Upper lobe of left lung (tissue), 6 donors: Measurements from ENCODE around the gene FAM216B. TPM values are rescaled to one million over a fixed set of nuclear protein-coding genes. Genes with fewer than 3 reads are reported as not detected.

Experiments used
- ATAC-seq, 2 donors: fragments of 200-7000 bp; cut with Tn5 transposase; one replicate each; pipeline ENCODE4 v1.9.1; 2022; ENCODE audit warnings: mild to moderate bottlenecking in 2 of 2, moderate library complexity in 2 of 2; ENCODE audit not compliant: low FRiP score in 2 of 2
- DNase-seq, 2 donors: peaks; one replicate each; pipeline ENCODE4 v3.0.0-alpha.2; 2019 to 2020
- H3K27ac ChIP-seq, 4 donors: fragments of 200-600 bp; sonication (generic); one replicate each; pipeline ENCODE4 v1.5.1; 2016 to 2019
- H3K27me3 ChIP-seq, 4 donors: fragments of 200-600 bp; sonication (generic); one replicate each; pipeline ENCODE4 v1.5.1; 2017 to 2019
- H3K36me3 ChIP-seq, 4 donors: fragments of 200-600 bp; sonication (generic); one replicate each; pipeline ENCODE4 v1.5.1; 2016 to 2019
- H3K4me1 ChIP-seq, 4 donors: fragments of 200-600 bp; sonication (generic); one replicate each; pipeline ENCODE4 v1.5.1; 2018 to 2019
- H3K4me3 ChIP-seq, 4 donors: fragments of 200-600 bp; sonication (generic); one replicate each; pipeline ENCODE4 v1.5.1; 2017 to 2019; ENCODE audit warnings: mild to moderate bottlenecking in 2 of 4, moderate library complexity in 1 of 4
- H3K9me3 ChIP-seq, 4 donors: fragments of 200-600 bp; sonication (generic); one replicate each; pipeline ENCODE4 v1.5.1; 2018 to 2019
- CTCF ChIP-seq, 6 experiments: fragments of 450-650 bp in 4 of 6; fragments of 200-600 bp in 2 of 6; sonication (generic) in 2 of 6; IDR thresholded peaks; one replicate each; pipeline ENCODE4 v1.5.1; 2016 to 2019; ENCODE audit warnings: antibody characterized with exemption in 6 of 6
- EP300 ChIP-seq, 4 donors: sonication (generic); formaldehyde crosslinking; IDR thresholded peaks; one replicate each; pipeline ENCODE4 v1.5.1; 2017; ENCODE audit warnings: antibody characterized with exemption in 4 of 4, control low read depth in 2 of 4
- POLR2A ChIP-seq, 4 donors: fragments of 450-650 bp; IDR thresholded peaks; one replicate each; pipeline ENCODE4 v1.5.1; 2016 to 2017; ENCODE audit warnings: antibody characterized with exemption in 4 of 4, mild to moderate bottlenecking in 2 of 4
- POLR2AphosphoS5 ChIP-seq, 2 donors: sonication (generic); formaldehyde crosslinking; IDR thresholded peaks; one replicate each; pipeline ENCODE4 v1.5.1; 2017; ENCODE audit warnings: antibody characterized with exemption in 2 of 2
- WGBS, 2 donors: methylation state at CpG; one replicate each; pipeline ENCODE4 v1.1.5; 2017 to 2018; 5-methylcytosine and 5-hydroxymethylcytosine counted together
- total RNA-seq, 6 donors: library from RNA; depleted of rRNA in 4 of 6; stranded (reverse); fragments of >200 nt in 4 of 6; gene quantifications; one replicate each; pipeline versions ENCODE4 v1.1.0 to v1.2.1, GENCODE V29; 2016 to 2021
- donor health status: DM: no; HTN: no; CAD: no; lungs with moderate emphysema.
- donor health status: DM: no; HTN: yes; CAD: no; lungs with severe emphysema.

Gene FAM216B
- total RNA-seq, 6 donors from 2014 or later: 0.43 to 60.5 (median 9.9) TPM

DNA sequence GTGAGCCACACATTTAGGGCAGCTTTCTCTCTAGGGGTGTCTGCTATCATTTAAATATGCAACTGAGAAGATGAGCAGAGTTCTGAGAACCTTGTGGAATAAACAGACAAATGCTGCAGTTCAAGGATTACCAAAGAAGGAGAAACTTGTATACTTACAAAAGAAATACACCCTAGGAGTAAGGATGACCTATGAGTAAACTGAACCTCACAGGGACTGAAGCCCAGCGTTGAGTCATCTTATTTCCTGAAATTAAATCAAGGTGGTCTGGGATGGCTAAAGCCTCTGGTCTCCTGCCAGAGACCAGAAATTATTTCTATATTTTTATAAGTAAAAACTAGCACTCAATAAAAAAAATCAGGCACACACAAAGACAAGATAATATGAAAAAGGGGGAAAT is 40.1 kb downstream of the FAM216B start:
- DNase-seq (no peak), ATAC-seq (peak in 1 of 2 donors; percentile 57)
- H3K4me3 ChIP-seq: no peak overlapping the region
- TF ChIP-seq POLR2A (IDR thresholded peaks at IDR 0.05): no peak
- no peak for TF ChIP-seq POLR2AphosphoS5 (IDR thresholded peaks at IDR 0.05)
- no peak for TF ChIP-seq EP300 (IDR thresholded peaks at IDR 0.05)
- no peak for TF ChIP-seq CTCF (IDR thresholded peaks at IDR 0.05)
- no peaks in the 10 kb centered on the region for H3K9me3 ChIP-seq
- no peaks in the 10 kb centered on the region for H3K36me3 ChIP-seq
- 67 to 85% methylated on average over 1 of the region's 1 CpG for WGBS, 2 donors
- H3K4me1 ChIP-seq: no peaks in the 10 kb centered on the region
- H3K27ac ChIP-seq: no peak overlapping the region
- no peaks in the 10 kb centered on the region for H3K27me3 ChIP-seq

- Histone ChIP-seq H3K4me3 (no peak overlapping the region), H3K27ac (no peak overlapping the region), H3K27me3 (no peaks in the 10 kb centered on the region), H3K4me1 (no peaks in the 10 kb centered on the region), H3K36me3 (no peaks in the 10 kb centered on the region), H3K9me3 (no peaks in the 10 kb centered on the region)
- no peak for TF ChIP-seq POLR2AphosphoS5 (IDR thresholded peaks at IDR 0.05)
- TF ChIP-seq EP300 (IDR thresholded peaks at IDR 0.05): no peak
- TF ChIP-seq CTCF (IDR thresholded peaks at IDR 0.05): no peak
- no peak for TF ChIP-seq POLR2A (IDR thresholded peaks at IDR 0.05)
- peak in 1 of 2 donors; percentile 75 for ATAC-seq
- WGBS, 2 donors: 58 to 68% methylated on average over 10 of the region's 10 CpGs
- DNase-seq: no peak
Observed at GRCh38 chr13:42832341-42833096, 51.1 kb downstream of the FAM216B start.

DNA sequence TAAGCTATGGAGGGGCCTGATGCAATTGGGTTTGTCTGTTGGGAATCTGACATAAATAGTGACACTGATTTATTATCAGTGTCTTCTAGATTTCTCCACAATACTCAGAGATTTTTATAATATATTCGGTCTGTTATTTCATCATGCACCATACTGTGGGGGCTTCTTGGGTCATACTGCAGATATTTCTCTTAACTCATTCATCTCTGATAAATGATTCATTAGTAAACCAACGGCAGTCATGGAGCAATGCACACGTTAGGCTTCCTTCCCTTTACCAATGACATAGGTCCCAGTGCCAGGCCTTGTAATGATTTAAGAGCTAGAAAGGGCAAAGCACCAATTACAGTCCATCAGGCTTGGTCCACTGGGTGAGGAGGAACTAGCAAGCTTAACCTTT is 53.6 kb downstream of the FAM216B start:
- Histone ChIP-seq H3K4me1 (no peaks in the 10 kb centered on the region), H3K27me3 (no peaks in the 10 kb centered on the region), H3K27ac (no peak overlapping the region), H3K4me3 (no peak overlapping the region), H3K36me3 (no peaks in the 10 kb centered on the region), H3K9me3 (no peaks in the 10 kb centered on the region)
- DNase-seq (no peak), ATAC-seq (no peak)
- TF ChIP-seq POLR2A (IDR thresholded peaks at IDR 0.05): no peak
- no peak for TF ChIP-seq POLR2AphosphoS5 (IDR thresholded peaks at IDR 0.05)
- TF ChIP-seq CTCF (IDR thresholded peaks at IDR 0.05): no peak
- no peak for TF ChIP-seq EP300 (IDR thresholded peaks at IDR 0.05)
- WGBS, 2 donors: 63 to 90% methylated on average over 3 of the region's 3 CpGs

DNA sequence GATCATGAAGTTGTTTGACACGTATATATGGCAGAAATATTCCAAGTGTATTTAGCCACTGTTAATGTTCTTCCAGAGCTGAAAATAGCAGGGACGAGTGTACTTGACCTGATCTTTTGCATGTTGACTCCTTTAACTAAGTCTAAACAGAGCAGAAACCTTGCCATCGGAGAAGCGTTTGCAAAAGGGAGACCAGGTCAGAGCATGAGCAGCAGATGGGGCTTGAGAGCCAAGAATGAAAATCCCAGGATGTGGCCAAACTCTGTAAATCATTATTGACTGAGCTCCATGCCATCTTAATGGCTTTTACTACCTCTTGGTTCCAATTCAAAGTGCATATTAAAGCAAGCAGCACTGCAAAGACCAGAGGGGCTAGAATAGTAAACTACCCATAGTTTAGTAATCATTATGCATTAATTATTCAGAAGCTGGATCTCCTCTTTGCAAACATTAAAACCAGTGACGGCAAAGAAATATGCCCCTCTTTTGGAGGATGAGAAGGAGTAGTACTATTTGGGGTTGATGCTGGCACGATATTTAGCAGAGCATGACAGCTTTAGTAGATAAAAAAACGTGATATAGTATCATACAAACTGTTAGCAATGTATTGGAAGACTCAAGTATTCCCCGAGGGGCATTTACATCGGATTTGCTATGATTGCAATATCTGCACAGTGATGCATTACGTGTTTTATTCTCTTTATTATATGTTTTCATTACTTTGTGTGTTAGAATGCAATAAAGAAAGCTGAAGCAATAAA is 55.7 kb downstream of the FAM216B start:
- Histone ChIP-seq H3K27ac (no peak overlapping the region), H3K4me3 (no peak overlapping the region), H3K27me3 (no peaks in the 10 kb centered on the region), H3K4me1 (no peaks in the 10 kb centered on the region), H3K36me3 (no peaks in the 10 kb centered on the region), H3K9me3 (no peaks in the 10 kb centered on the region)
- 55 to 58% methylated on average over 10 of the region's 10 CpGs for WGBS, 2 donors
- ATAC-seq: peak in 1 of 2 donors; percentile 48
- DNase-seq: no peak
- no peak for TF ChIP-seq POLR2A (IDR thresholded peaks at IDR 0.05)
- no peak for TF ChIP-seq CTCF (IDR thresholded peaks at IDR 0.05)
- TF ChIP-seq EP300 (IDR thresholded peaks at IDR 0.05): no peak
- no peak for TF ChIP-seq POLR2AphosphoS5 (IDR thresholded peaks at IDR 0.05)

Other genes starting within 250 kb of the FAM216B start
- gene TNFSF11, start 207.4 kb upstream of the FAM216B start, total RNA-seq: not detected
- 10 to 100 TPM; 10.2 to 61.8 (median 24.0) TPM for gene EPSTI1, start 210.7 kb downstream of the FAM216B start, total RNA-seq
- 10 to 100 TPM in 3 of 6 donors, 1 to 10 TPM in 3; 3.1 to 19.3 (median 9.0) TPM for gene DNAJC15, start 242.0 kb downstream of the FAM216B start, total RNA-seq